Caco-2 (cell line): ENCODE data around the gene WDR4. TPM values are rescaled to one million over a fixed set of nuclear protein-coding genes. Genes with fewer than 3 reads are reported as not detected.

Source experiments
- BruUV-seq: library from RNA; stranded (reverse); fragments of 400-500 nt; replicated peaks from 2 replicates; lab custom pipeline; 2021; lab: Mats Ljungman, UMichigan
- CTCF ChIA-PET: fragments of 300-600 bp; sonication (Branson Sonifier 250); formaldehyde crosslinking; loops from one replicate; lab custom pipeline; 2022; ENCODE audit warnings: antibody characterized with exemption; lab: Charles Lee
- POLR2A ChIA-PET: fragments of 300-600 bp; sonication (Branson Sonifier 250); formaldehyde crosslinking; loops from one replicate; lab custom pipeline; 2022; ENCODE audit warnings: antibody characterized with exemption; lab: Charles Lee
- DNase-seq, 2 experiments: peaks; one replicate each; pipeline versions ENCODE4 v3.0.0 to v3.0.0-alpha.2; 2020 to 2022
- H3K27me3 ChIP-seq: replicated peaks from 2 replicates; pipeline ENCODE4 v1.6.0; 2011; ENCODE audit warnings: low read length; ENCODE audit not compliant: control insufficient read depth, insufficient read depth
- H3K36me3 ChIP-seq: 2 replicates; pipeline ENCODE4 v1.5.1; 2011; ENCODE audit warnings: low read length; ENCODE audit not compliant: control insufficient read depth, insufficient read depth
- H3K4me1 ChIP-seq: fragments of 250-450 bp; sonication (Bioruptor Pico); 2 replicates; pipeline ENCODE4 v1.5.1; 2020; ENCODE audit warnings: mild to moderate bottlenecking
- H3K4me3 ChIP-seq: 2 replicates; pipeline ENCODE4 v1.5.1; 2011; ENCODE audit warnings: low read depth, mild to moderate bottlenecking, control low read depth, low read length
- H3K9me3 ChIP-seq: fragments of 250-450 bp; sonication (Bioruptor Pico); 2 replicates; pipeline ENCODE4 v1.5.1; 2020; ENCODE audit warnings: mild to moderate bottlenecking, moderate library complexity
- H3K27ac Mint-ChIP-seq: one replicate; pipeline ENCODE4 v1.8.0; 2022; ENCODE audit warnings: mixed read lengths; ENCODE audit not compliant: unreplicated experiment
- H3K27me3 Mint-ChIP-seq: one replicate; pipeline ENCODE4 v1.8.0; 2022; ENCODE audit warnings: mixed read lengths; ENCODE audit not compliant: insufficient read depth, unreplicated experiment
- H3K36me3 Mint-ChIP-seq: one replicate; pipeline ENCODE4 v1.8.0; 2022; ENCODE audit warnings: mild to moderate bottlenecking, mixed read lengths; ENCODE audit not compliant: insufficient read depth, unreplicated experiment
- H3K4me1 Mint-ChIP-seq: one replicate; pipeline ENCODE4 v1.8.0; 2022; ENCODE audit warnings: low read depth, mixed read lengths; ENCODE audit not compliant: unreplicated experiment
- H3K4me3 Mint-ChIP-seq: one replicate; pipeline ENCODE4 v1.8.0; 2022; ENCODE audit warnings: mild to moderate bottlenecking, moderate library complexity, mixed read lengths; ENCODE audit not compliant: unreplicated experiment
- H3K9me3 Mint-ChIP-seq: one replicate; pipeline ENCODE4 v1.8.0; 2022; ENCODE audit warnings: mixed read lengths; ENCODE audit not compliant: unreplicated experiment
- intact Hi-C: fragments of 100-400 bp; cut with micrococcal nuclease; formaldehyde crosslinking; loops from one replicate; pipeline ENCODE4 v1.10.0; 2022; ENCODE audit not compliant: unreplicated experiment
- total RNA-seq: library from RNA; stranded (reverse); gene quantifications from 2 replicates; pipeline ENCODE4 v1.2.3, GENCODE V29; 2022
- TF ChIP-seq, protein P1 (sequence below), 2 experiments: fragments of 200-600 bp in 1 of 2; IDR thresholded peaks; 1 replicate in 1 of 2; 2 replicates in 1 of 2; pipeline versions ENCODE4 v1.5.1 to v1.8.0; 2011 to 2022; ENCODE audit warnings: antibody characterized with exemption in 1 of 2, control low read depth in 1 of 2, inconsistent platforms in 1 of 2, low read depth in 1 of 2, low read length in 1 of 2, mild to moderate bottlenecking in 1 of 2, moderate library complexity in 1 of 2; ENCODE audit not compliant: insufficient read depth in 1 of 2, severe bottlenecking in 1 of 2, unreplicated experiment in 1 of 2

The WDR4 gene
- total RNA-seq, 1 experiment from 2014 or later: 35.0 TPM

- Mint-ChIP-seq H3K4me1 (no peaks in the 10 kb centered on the region), H3K27ac (peak overlapping the region; percentile 45), H3K9me3 (no peaks in the 10 kb centered on the region), H3K36me3 (peaks cover 68% of the 10 kb centered on the region), H3K27me3 (no peaks in the 10 kb centered on the region), H3K4me3 (no peak overlapping the region)
- no peaks in the 10 kb centered on the region for H3K9me3 ChIP-seq
- intact Hi-C loops: no loop called here
- peaks cover 2% of the 10 kb centered on the region; the same call in 1 of the 2 replicates for H3K36me3 ChIP-seq
- H3K4me3 ChIP-seq: no peak overlapping the region
- no peaks in the 10 kb centered on the region for H3K27me3 ChIP-seq
- H3K4me1 ChIP-seq: no peaks in the 10 kb centered on the region
- no TSS peak for BruUV-seq
- POLR2A ChIA-PET: no interaction called here
- no peak for DNase-seq
- CTCF ChIA-PET: no interaction called here
- TF ChIP-seq, protein P1, sequence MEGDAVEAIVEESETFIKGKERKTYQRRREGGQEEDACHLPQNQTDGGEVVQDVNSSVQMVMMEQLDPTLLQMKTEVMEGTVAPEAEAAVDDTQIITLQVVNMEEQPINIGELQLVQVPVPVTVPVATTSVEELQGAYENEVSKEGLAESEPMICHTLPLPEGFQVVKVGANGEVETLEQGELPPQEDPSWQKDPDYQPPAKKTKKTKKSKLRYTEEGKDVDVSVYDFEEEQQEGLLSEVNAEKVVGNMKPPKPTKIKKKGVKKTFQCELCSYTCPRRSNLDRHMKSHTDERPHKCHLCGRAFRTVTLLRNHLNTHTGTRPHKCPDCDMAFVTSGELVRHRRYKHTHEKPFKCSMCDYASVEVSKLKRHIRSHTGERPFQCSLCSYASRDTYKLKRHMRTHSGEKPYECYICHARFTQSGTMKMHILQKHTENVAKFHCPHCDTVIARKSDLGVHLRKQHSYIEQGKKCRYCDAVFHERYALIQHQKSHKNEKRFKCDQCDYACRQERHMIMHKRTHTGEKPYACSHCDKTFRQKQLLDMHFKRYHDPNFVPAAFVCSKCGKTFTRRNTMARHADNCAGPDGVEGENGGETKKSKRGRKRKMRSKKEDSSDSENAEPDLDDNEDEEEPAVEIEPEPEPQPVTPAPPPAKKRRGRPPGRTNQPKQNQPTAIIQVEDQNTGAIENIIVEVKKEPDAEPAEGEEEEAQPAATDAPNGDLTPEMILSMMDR (IDR thresholded peaks at IDR 0.05; ENCODE audit: insufficient read depth in 1 of 2, low read depth in 1 of 2, low read length in 1 of 2, severe bottlenecking in 1 of 2, unreplicated experiment in 1 of 2): no peak
Measured at GRCh38 chr21:42864815-42865775, 14.2 kb downstream of the WDR4 start.

GRCh38 chr21:42864286-42864685 lies 15.1 kb downstream of the WDR4 start:
- no peaks in the 10 kb centered on the region for H3K9me3 Mint-ChIP-seq
- Histone ChIP-seq H3K27me3 (no peaks in the 10 kb centered on the region), H3K36me3 (peaks cover 2% of the 10 kb centered on the region; the same call in 1 of the 2 replicates), H3K4me1 (no peaks in the 10 kb centered on the region), H3K9me3 (no peaks in the 10 kb centered on the region), H3K4me3 (no peak overlapping the region)
- ChIA-PET POLR2A (no interaction called here), CTCF (no interaction called here)
- H3K27ac Mint-ChIP-seq: peak overlapping the region; percentile 45
- no peaks in the 10 kb centered on the region for H3K27me3 Mint-ChIP-seq
- no peak overlapping the region for H3K4me3 Mint-ChIP-seq
- H3K4me1 Mint-ChIP-seq: no peaks in the 10 kb centered on the region
- TF ChIP-seq, protein P1 (IDR thresholded peaks at IDR 0.05; ENCODE audit: insufficient read depth in 1 of 2, low read depth in 1 of 2, low read length in 1 of 2, severe bottlenecking in 1 of 2, unreplicated experiment in 1 of 2): no peak
- BruUV-seq: no TSS peak
- no peak for DNase-seq
- intact Hi-C loops: no loop called here
- H3K36me3 Mint-ChIP-seq: peaks cover 67% of the 10 kb centered on the region

GRCh38 chr21:42863504-42863870 lies 15.9 kb downstream of the WDR4 start:
- BruUV-seq: no TSS peak
- no peak overlapping the region for H3K4me3 Mint-ChIP-seq
- no peaks in the 10 kb centered on the region for H3K36me3 ChIP-seq
- H3K27ac Mint-ChIP-seq: no peak overlapping the region
- no peaks in the 10 kb centered on the region for H3K27me3 Mint-ChIP-seq
- intact Hi-C loops: no loop called here
- H3K4me1 Mint-ChIP-seq: no peaks in the 10 kb centered on the region
- H3K4me1 ChIP-seq: no peaks in the 10 kb centered on the region
- TF ChIP-seq, protein P1 (IDR thresholded peaks at IDR 0.05; ENCODE audit: insufficient read depth in 1 of 2, low read depth in 1 of 2, low read length in 1 of 2, severe bottlenecking in 1 of 2, unreplicated experiment in 1 of 2): no peak
- H3K4me3 ChIP-seq: no peak overlapping the region
- ChIA-PET CTCF (interaction anchor here (0.6 kb wide), 1 partner anchor 554 kb away, joined by 4 read pairs; no protein-coding TSS in a partner anchor), POLR2A (no interaction called here)
- H3K36me3 Mint-ChIP-seq: peaks cover 67% of the 10 kb centered on the region
- H3K9me3 Mint-ChIP-seq: no peaks in the 10 kb centered on the region
- H3K27me3 ChIP-seq: no peaks in the 10 kb centered on the region
- no peak for DNase-seq
- no peaks in the 10 kb centered on the region for H3K9me3 ChIP-seq
